Measurements from ENCODE around the gene SLC25A41. TPM values are rescaled to one million over a fixed set of nuclear protein-coding genes. Genes with fewer than 3 reads are reported as not detected.

The SLC25A41 gene
- total and polyA plus RNA-seq, 2 of the 13 experiments (the other 11 are each of a cell fraction or from before 2014, with no cell fraction given) = 0.33 to 0.95 TPM

DNA sequence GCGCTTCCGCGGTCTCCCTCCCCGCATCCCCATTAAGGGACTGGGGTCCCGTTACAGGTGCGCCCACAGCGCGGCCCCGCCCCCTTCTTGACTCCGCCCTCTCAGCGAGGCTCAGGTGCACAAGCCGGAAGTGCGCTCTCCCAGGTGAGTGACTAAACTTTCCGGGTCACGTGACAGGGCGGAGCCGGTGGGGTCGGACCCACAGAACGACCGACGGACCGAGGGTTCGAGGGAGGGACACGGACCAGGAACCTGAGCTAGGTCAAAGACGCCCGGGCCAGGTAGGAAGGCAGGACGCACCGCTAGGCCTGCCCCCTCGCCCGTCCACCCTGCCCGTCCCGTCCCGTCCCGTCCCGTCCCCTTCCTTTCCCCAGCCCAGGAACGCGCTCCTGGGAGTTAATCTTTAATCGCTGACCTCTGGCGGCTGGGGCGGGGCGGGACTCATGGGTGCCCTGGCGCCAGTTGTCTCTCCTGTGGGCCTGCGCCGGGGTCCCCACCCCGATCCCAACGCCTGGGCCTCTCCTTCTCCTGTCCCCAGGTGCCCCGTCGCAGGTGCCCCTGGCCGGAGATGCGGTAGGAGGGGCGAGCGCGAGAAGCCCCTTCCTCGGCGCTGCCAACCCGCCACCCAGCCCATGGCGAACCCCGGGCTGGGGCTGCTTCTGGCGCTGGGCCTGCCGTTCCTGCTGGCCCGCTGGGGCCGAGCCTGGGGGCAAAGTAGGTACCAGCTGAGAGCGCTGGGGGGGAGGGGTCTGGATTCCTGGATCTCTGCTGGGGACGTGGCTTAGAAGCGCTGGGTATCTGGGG, 30.7 kb upstream of the SLC25A41 start, which contains the start of gene CRB3 (continued):
- TF ChIP-seq, protein P1, sequence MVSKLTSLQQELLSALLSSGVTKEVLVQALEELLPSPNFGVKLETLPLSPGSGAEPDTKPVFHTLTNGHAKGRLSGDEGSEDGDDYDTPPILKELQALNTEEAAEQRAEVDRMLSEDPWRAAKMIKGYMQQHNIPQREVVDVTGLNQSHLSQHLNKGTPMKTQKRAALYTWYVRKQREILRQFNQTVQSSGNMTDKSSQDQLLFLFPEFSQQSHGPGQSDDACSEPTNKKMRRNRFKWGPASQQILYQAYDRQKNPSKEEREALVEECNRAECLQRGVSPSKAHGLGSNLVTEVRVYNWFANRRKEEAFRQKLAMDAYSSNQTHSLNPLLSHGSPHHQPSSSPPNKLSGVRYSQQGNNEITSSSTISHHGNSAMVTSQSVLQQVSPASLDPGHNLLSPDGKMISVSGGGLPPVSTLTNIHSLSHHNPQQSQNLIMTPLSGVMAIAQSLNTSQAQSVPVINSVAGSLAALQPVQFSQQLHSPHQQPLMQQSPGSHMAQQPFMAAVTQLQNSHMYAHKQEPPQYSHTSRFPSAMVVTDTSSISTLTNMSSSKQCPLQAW (CRISPR knock-in tag; IDR thresholded peaks at IDR 0.05) = peak; percentile 97
- TF ChIP-seq FLYWCH1 (CRISPR knock-in tag; IDR thresholded peaks at IDR 0.05) = no peak
- TF ChIP-seq SMAD9 (CRISPR knock-in tag; IDR thresholded peaks at IDR 0.05) = no peak
- TF ChIP-seq GFI1 (CRISPR knock-in tag; IDR thresholded peaks at IDR 0.05; ENCODE audit: borderline replicate concordance) = no peak
- peak; percentile 51 for TF ChIP-seq MED8 (CRISPR knock-in tag; IDR thresholded peaks at IDR 0.05; ENCODE audit: insufficient replicate concordance)
- TF ChIP-seq CBX2 (IDR thresholded peaks at IDR 0.05; ENCODE audit: low read depth, low read length) = no peak
- no peak for TF ChIP-seq CBX2 (CRISPR knock-in tag; IDR thresholded peaks at IDR 0.05; ENCODE audit: low read depth)
- TF ChIP-seq, protein P2, sequence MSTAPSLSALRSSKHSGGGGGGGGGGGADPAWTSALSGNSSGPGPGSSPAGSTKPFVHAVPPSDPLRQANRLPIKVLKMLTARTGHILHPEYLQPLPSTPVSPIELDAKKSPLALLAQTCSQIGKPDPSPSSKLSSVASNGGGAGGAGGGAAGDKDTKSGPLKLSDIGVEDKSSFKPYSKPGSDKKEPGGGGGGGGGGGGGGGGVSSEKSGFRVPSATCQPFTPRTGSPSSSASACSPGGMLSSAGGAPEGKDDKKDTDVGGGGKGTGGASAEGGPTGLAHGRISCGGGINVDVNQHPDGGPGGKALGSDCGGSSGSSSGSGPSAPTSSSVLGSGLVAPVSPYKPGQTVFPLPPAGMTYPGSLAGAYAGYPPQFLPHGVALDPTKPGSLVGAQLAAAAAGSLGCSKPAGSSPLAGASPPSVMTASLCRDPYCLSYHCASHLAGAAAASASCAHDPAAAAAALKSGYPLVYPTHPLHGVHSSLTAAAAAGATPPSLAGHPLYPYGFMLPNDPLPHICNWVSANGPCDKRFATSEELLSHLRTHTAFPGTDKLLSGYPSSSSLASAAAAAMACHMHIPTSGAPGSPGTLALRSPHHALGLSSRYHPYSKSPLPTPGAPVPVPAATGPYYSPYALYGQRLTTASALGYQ (CRISPR knock-in tag; IDR thresholded peaks at IDR 0.05) = 0 out of 2 replicates have a peak, but pooled peaks have one; percentile 8
- TF ChIP-seq, protein P3, sequence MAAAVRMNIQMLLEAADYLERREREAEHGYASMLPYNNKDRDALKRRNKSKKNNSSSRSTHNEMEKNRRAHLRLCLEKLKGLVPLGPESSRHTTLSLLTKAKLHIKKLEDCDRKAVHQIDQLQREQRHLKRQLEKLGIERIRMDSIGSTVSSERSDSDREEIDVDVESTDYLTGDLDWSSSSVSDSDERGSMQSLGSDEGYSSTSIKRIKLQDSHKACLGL (CRISPR knock-in tag; IDR thresholded peaks at IDR 0.05) = peak; percentile 33; the same call in 1 of the 2 replicates
- no peak for TF ChIP-seq HNRNPL (IDR thresholded peaks at IDR 0.05; ENCODE audit: low read depth, low read length)
- no peak for TF ChIP-seq STAG1 (CRISPR knock-in tag; IDR thresholded peaks at IDR 0.05)
- TF ChIP-seq, protein P4, sequence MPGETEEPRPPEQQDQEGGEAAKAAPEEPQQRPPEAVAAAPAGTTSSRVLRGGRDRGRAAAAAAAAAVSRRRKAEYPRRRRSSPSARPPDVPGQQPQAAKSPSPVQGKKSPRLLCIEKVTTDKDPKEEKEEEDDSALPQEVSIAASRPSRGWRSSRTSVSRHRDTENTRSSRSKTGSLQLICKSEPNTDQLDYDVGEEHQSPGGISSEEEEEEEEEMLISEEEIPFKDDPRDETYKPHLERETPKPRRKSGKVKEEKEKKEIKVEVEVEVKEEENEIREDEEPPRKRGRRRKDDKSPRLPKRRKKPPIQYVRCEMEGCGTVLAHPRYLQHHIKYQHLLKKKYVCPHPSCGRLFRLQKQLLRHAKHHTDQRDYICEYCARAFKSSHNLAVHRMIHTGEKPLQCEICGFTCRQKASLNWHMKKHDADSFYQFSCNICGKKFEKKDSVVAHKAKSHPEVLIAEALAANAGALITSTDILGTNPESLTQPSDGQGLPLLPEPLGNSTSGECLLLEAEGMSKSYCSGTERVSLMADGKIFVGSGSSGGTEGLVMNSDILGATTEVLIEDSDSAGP (CRISPR knock-in tag; IDR thresholded peaks at IDR 0.05; ENCODE audit: borderline replicate concordance) = peak; percentile 83; the same call in 1 of the 2 replicates
- TF ChIP-seq ZNF441 (CRISPR knock-in tag; IDR thresholded peaks at IDR 0.05; ENCODE audit: borderline replicate concordance) = peak; percentile 25; the same call in 1 of the 2 replicates
- TF ChIP-seq, protein P5, sequence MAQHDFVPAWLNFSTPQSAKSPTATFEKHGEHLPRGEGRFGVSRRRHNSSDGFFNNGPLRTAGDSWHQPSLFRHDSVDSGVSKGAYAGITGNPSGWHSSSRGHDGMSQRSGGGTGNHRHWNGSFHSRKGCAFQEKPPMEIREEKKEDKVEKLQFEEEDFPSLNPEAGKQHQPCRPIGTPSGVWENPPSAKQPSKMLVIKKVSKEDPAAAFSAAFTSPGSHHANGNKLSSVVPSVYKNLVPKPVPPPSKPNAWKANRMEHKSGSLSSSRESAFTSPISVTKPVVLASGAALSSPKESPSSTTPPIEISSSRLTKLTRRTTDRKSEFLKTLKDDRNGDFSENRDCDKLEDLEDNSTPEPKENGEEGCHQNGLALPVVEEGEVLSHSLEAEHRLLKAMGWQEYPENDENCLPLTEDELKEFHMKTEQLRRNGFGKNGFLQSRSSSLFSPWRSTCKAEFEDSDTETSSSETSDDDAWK (CRISPR knock-in tag; IDR thresholded peaks at IDR 0.05) = no peak
- TF ChIP-seq, protein P6, sequence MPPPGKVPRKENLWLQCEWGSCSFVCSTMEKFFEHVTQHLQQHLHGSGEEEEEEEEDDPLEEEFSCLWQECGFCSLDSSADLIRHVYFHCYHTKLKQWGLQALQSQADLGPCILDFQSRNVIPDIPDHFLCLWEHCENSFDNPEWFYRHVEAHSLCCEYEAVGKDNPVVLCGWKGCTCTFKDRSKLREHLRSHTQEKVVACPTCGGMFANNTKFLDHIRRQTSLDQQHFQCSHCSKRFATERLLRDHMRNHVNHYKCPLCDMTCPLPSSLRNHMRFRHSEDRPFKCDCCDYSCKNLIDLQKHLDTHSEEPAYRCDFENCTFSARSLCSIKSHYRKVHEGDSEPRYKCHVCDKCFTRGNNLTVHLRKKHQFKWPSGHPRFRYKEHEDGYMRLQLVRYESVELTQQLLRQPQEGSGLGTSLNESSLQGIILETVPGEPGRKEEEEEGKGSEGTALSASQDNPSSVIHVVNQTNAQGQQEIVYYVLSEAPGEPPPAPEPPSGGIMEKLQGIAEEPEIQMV (CRISPR knock-in tag; IDR thresholded peaks at IDR 0.05; ENCODE audit: low read depth) = no peak
- TF ChIP-seq SAFB2 (CRISPR knock-in tag; IDR thresholded peaks at IDR 0.05; ENCODE audit: borderline replicate concordance, low read depth) = no peak; the same call in 1 of the 2 replicates
- peak; percentile 85; the same call in 1 of the 2 replicates for TF ChIP-seq HNRNPUL1 (IDR thresholded peaks at IDR 0.05; ENCODE audit: low read depth, low read length)
- no peak for TF ChIP-seq SMC3 (IDR thresholded peaks at IDR 0.05; ENCODE audit: low read length)
- TF ChIP-seq ZNF652 (CRISPR knock-in tag; IDR thresholded peaks at IDR 0.05; ENCODE audit: borderline replicate concordance, low read depth) = no peak

Measured in HepG2 (cell line).